HEK293 (cell line): ENCODE results near the gene PKMYT1.

ENCODE experiments used
- BCL11A ChIP-seq: fragments of 450-650 bp; formaldehyde crosslinking; IDR thresholded peaks from 2 replicates; pipeline ENCODE4 v1.5.1; 2016; ENCODE audit warnings: low read depth, missing biosample characterization, missing genetic modification characterization
- KLF7 ChIP-seq: fragments of 450-650 bp; formaldehyde crosslinking; IDR thresholded peaks from 2 replicates; pipeline ENCODE4 v1.5.1; 2016; ENCODE audit warnings: missing biosample characterization, missing genetic modification characterization, borderline replicate concordance
- TRIM28 ChIP-seq: IDR thresholded peaks from 2 replicates; pipeline ENCODE4 v1.6.1; 2011; ENCODE audit warnings: low read length, control low read depth, borderline replicate concordance
- ZNF19 ChIP-seq: fragments of 450-650 bp; formaldehyde crosslinking; IDR thresholded peaks from 2 replicates; pipeline ENCODE4; 2016; ENCODE audit warnings: missing biosample characterization, missing genetic modification characterization, low read depth
- ZNF350 ChIP-seq: fragments of 450-650 bp; formaldehyde crosslinking; IDR thresholded peaks from 2 replicates; pipeline ENCODE4 v1.5.0; 2017; ENCODE audit warnings: missing biosample characterization, mild to moderate bottlenecking, missing genetic modification characterization
- ZNF747 ChIP-seq: fragments of 450-650 bp; formaldehyde crosslinking; IDR thresholded peaks from 2 replicates; pipeline ENCODE4 v1.5.1; 2016; ENCODE audit warnings: missing biosample characterization, missing genetic modification characterization
- ZSCAN23 ChIP-seq: fragments of 450-650 bp; formaldehyde crosslinking; IDR thresholded peaks from 2 replicates; pipeline ENCODE4 v1.5.1; 2016; ENCODE audit warnings: missing biosample characterization, missing genetic modification characterization
- TF ChIP-seq, protein P1 (sequence below): fragments of 450-650 bp; formaldehyde crosslinking; IDR thresholded peaks from 2 replicates; pipeline ENCODE4 v1.5.1; 2016; ENCODE audit warnings: missing biosample characterization, missing genetic modification characterization
- TF ChIP-seq, protein P2 (sequence below): fragments of 450-650 bp; formaldehyde crosslinking; IDR thresholded peaks from 2 replicates; pipeline ENCODE4 v1.5.1; 2016; ENCODE audit warnings: missing biosample characterization, missing genetic modification characterization
- TF ChIP-seq, protein P3 (sequence below): sonication (generic); formaldehyde crosslinking; IDR thresholded peaks from 2 replicates; pipeline ENCODE4 v1.8.1; 2022; ENCODE audit warnings: mild to moderate bottlenecking, moderate library complexity, missing genetic modification reagents
- TF ChIP-seq, protein P4 (sequence below): fragments of 450-650 bp; formaldehyde crosslinking; IDR thresholded peaks from 2 replicates; pipeline ENCODE4 v1.5.1; 2017; ENCODE audit warnings: missing biosample characterization, missing genetic modification characterization
- TF ChIP-seq, protein P5 (sequence below): fragments of 450-650 bp; formaldehyde crosslinking; IDR thresholded peaks from 2 replicates; pipeline ENCODE4 v1.5.1; 2017; ENCODE audit warnings: missing biosample characterization, missing genetic modification characterization

DNA sequence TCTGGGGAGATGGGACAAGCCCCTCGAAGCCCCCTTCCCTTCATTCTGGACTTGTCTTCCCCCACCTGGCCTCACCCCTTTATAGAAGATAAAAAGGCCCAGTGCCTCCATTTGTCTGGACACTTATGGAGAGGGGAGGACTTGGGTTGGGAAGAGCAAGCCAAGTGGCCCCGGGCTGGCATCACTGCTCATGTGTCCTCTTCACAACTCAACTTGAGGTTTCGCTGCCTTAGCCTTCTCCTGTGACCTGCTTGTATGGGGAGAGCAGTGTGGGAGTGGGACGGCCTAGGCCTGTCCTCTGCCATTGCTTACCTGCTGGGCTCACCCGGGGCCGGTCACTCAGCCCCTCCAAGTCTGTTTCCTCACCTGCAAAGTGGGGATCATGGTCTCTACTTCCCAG, 9.7 kb downstream of the PKMYT1 start:
- TF ChIP-seq, protein P1, sequence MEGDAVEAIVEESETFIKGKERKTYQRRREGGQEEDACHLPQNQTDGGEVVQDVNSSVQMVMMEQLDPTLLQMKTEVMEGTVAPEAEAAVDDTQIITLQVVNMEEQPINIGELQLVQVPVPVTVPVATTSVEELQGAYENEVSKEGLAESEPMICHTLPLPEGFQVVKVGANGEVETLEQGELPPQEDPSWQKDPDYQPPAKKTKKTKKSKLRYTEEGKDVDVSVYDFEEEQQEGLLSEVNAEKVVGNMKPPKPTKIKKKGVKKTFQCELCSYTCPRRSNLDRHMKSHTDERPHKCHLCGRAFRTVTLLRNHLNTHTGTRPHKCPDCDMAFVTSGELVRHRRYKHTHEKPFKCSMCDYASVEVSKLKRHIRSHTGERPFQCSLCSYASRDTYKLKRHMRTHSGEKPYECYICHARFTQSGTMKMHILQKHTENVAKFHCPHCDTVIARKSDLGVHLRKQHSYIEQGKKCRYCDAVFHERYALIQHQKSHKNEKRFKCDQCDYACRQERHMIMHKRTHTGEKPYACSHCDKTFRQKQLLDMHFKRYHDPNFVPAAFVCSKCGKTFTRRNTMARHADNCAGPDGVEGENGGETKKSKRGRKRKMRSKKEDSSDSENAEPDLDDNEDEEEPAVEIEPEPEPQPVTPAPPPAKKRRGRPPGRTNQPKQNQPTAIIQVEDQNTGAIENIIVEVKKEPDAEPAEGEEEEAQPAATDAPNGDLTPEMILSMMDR (tag by site-specific recombination): no peak
- TF ChIP-seq, protein P2, sequence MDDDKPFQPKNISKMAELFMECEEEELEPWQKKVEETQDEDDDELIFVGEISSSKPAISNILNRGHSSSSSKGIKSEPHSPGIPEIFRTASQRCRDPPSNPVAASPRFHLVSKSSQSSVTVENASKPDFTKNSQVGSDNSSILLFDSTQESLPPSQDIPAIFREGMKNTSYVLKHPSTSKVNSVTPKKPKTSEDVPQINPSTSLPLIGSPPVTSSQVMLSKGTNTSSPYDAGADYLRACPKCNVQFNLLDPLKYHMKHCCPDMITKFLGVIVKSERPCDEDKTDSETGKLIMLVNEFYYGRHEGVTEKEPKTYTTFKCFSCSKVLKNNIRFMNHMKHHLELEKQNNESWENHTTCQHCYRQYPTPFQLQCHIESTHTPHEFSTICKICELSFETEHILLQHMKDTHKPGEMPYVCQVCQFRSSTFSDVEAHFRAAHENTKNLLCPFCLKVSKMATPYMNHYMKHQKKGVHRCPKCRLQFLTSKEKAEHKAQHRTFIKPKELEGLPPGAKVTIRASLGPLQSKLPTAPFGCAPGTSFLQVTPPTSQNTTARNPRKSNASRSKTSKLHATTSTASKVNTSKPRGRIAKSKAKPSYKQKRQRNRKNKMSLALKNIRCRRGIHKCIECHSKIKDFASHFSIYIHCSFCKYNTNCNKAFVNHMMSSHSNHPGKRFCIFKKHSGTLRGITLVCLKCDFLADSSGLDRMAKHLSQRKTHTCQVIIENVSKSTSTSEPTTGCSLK: no peak
- TF ChIP-seq ZNF19 (tag by site-specific recombination) (no peak), ZSCAN23 (no peak), TRIM28 (no peak), KLF7 (tag by site-specific recombination) (no peak), ZNF350 (tag by site-specific recombination) (no peak), ZNF747 (tag by site-specific recombination) (no peak), BCL11A (tag by site-specific recombination) (no peak)
- TF ChIP-seq, protein P3, sequence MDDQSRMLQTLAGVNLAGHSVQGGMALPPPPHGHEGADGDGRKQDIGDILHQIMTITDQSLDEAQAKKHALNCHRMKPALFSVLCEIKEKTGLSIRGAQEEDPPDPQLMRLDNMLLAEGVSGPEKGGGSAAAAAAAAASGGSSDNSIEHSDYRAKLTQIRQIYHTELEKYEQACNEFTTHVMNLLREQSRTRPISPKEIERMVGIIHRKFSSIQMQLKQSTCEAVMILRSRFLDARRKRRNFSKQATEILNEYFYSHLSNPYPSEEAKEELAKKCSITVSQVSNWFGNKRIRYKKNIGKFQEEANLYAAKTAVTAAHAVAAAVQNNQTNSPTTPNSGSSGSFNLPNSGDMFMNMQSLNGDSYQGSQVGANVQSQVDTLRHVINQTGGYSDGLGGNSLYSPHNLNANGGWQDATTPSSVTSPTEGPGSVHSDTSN: no peak
- TF ChIP-seq, protein P4, sequence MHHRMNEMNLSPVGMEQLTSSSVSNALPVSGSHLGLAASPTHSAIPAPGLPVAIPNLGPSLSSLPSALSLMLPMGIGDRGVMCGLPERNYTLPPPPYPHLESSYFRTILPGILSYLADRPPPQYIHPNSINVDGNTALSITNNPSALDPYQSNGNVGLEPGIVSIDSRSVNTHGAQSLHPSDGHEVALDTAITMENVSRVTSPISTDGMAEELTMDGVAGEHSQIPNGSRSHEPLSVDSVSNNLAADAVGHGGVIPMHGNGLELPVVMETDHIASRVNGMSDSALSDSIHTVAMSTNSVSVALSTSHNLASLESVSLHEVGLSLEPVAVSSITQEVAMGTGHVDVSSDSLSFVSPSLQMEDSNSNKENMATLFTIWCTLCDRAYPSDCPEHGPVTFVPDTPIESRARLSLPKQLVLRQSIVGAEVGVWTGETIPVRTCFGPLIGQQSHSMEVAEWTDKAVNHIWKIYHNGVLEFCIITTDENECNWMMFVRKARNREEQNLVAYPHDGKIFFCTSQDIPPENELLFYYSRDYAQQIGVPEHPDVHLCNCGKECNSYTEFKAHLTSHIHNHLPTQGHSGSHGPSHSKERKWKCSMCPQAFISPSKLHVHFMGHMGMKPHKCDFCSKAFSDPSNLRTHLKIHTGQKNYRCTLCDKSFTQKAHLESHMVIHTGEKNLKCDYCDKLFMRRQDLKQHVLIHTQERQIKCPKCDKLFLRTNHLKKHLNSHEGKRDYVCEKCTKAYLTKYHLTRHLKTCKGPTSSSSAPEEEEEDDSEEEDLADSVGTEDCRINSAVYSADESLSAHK (tag by site-specific recombination): no peak
- TF ChIP-seq, protein P5, sequence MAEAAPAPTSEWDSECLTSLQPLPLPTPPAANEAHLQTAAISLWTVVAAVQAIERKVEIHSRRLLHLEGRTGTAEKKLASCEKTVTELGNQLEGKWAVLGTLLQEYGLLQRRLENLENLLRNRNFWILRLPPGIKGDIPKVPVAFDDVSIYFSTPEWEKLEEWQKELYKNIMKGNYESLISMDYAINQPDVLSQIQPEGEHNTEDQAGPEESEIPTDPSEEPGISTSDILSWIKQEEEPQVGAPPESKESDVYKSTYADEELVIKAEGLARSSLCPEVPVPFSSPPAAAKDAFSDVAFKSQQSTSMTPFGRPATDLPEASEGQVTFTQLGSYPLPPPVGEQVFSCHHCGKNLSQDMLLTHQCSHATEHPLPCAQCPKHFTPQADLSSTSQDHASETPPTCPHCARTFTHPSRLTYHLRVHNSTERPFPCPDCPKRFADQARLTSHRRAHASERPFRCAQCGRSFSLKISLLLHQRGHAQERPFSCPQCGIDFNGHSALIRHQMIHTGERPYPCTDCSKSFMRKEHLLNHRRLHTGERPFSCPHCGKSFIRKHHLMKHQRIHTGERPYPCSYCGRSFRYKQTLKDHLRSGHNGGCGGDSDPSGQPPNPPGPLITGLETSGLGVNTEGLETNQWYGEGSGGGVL (tag by site-specific recombination): no peak
